Uterus (tissue), 4 donors: Measurements from ENCODE around the gene PANX1. TPM values are rescaled to one million over a fixed set of nuclear protein-coding genes. Genes with fewer than 3 reads are reported as not detected.

Experiments used
- DNase-seq, 2 donors: peaks; one replicate each; pipeline ENCODE4 v3.0.0-alpha.2; 2019 to 2020
- H3K27ac ChIP-seq, 2 donors: fragments of 200-600 bp; sonication (generic); 1 replicate in 1 of 2; 2 replicates in 1 of 2; pipeline ENCODE4 v1.5.1; 2016 to 2018
- H3K27me3 ChIP-seq, 2 donors: fragments of 200-600 bp; sonication (generic); one replicate each; pipeline ENCODE4 v1.5.1; 2018 to 2019; ENCODE audit warnings: control low read depth in 1 of 2
- H3K36me3 ChIP-seq, 2 donors: fragments of 200-600 bp; sonication (generic); one replicate each; pipeline ENCODE4 v1.5.1; 2019; ENCODE audit warnings: control low read depth in 1 of 2
- H3K4me1 ChIP-seq, 2 donors: fragments of 200-600 bp; sonication (generic); one replicate each; pipeline ENCODE4 v1.5.1; 2018 to 2019; ENCODE audit warnings: control low read depth in 1 of 2
- H3K4me3 ChIP-seq, 2 donors: fragments of 200-600 bp; sonication (generic); 1 replicate in 1 of 2; 2 replicates in 1 of 2; pipeline ENCODE4 v1.5.1; 2018 to 2019; ENCODE audit warnings: mild to moderate bottlenecking in 1 of 2
- H3K9me3 ChIP-seq, 2 donors: fragments of 200-600 bp; sonication (generic); one replicate each; pipeline ENCODE4 v1.5.1; 2019; ENCODE audit warnings: control low read depth in 1 of 2
- CTCF ChIP-seq, 4 experiments: fragments of 200-600 bp in 2 of 4; fragments of 450-650 bp in 2 of 4; sonication (generic) in 2 of 4; IDR thresholded peaks; one replicate each; pipeline ENCODE4 v1.5.1; 2016 to 2019; ENCODE audit warnings: antibody characterized with exemption in 4 of 4, mild to moderate bottlenecking in 2 of 4, moderate library complexity in 1 of 4
- POLR2A ChIP-seq, 2 donors: fragments of 450-650 bp; IDR thresholded peaks; one replicate each; pipeline ENCODE4 v1.6.1; 2016; ENCODE audit warnings: antibody characterized with exemption in 2 of 2, mild to moderate bottlenecking in 1 of 2, moderate library complexity in 1 of 2
- intact Hi-C: fragments of 100-400 bp; cut with DNase I; formaldehyde crosslinking; loops from one replicate; pipeline ENCODE4 v1.15.1; 2023; ENCODE audit warnings: low total_unique reads
- total RNA-seq, 4 donors: library from RNA; depleted of rRNA in 3 of 4; stranded (reverse); fragments of >200 nt in 3 of 4; gene quantifications; one replicate each; pipeline versions ENCODE4 v1.1.0 to v1.2.4, GENCODE V29; 2014 to 2023
- donor health status: DM: yes; HTN: yes; CAD: no.

PANX1 gene
- total RNA-seq, 4 donors from 2014 or later: 4.1 to 37.9 (median 15.1) TPM

- H3K27ac ChIP-seq: no peak overlapping the region
- intact Hi-C loops: no loop called here
- H3K4me1 ChIP-seq: peaks cover 0 to 6% of the 10 kb centered on the region in 2 donors
- H3K27me3 ChIP-seq: no peaks in the 10 kb centered on the region
- no peak for DNase-seq
- H3K36me3 ChIP-seq: no peaks in the 10 kb centered on the region
- TF ChIP-seq POLR2A (IDR thresholded peaks at IDR 0.05) (no peak), CTCF (IDR thresholded peaks at IDR 0.05) (no peak)
- no peaks in the 10 kb centered on the region for H3K9me3 ChIP-seq
- no peak overlapping the region for H3K4me3 ChIP-seq
Observed at GRCh38 chr11:94144216-94144615, 15.6 kb downstream of the PANX1 start.

GRCh38 chr11:94144664-94145063, 16.0 kb downstream of the PANX1 start:
- Histone ChIP-seq H3K27me3 (no peaks in the 10 kb centered on the region), H3K4me1 (peaks cover 0 to 6% of the 10 kb centered on the region in 2 donors), H3K27ac (no peak overlapping the region), H3K4me3 (no peak overlapping the region), H3K9me3 (no peaks in the 10 kb centered on the region), H3K36me3 (no peaks in the 10 kb centered on the region)
- TF ChIP-seq CTCF (IDR thresholded peaks at IDR 0.05) (no peak), POLR2A (IDR thresholded peaks at IDR 0.05) (no peak)
- DNase-seq: no peak
- intact Hi-C loops: no loop called here

GRCh38 chr11:94145431-94145830, 16.8 kb downstream of the PANX1 start:
- Histone ChIP-seq H3K27me3 (no peaks in the 10 kb centered on the region), H3K4me3 (no peak overlapping the region), H3K4me1 (peaks cover 0 to 6% of the 10 kb centered on the region in 2 donors), H3K27ac (no peak overlapping the region), H3K36me3 (no peaks in the 10 kb centered on the region), H3K9me3 (no peaks in the 10 kb centered on the region)
- TF ChIP-seq POLR2A (IDR thresholded peaks at IDR 0.05): no peak
- no peak for TF ChIP-seq CTCF (IDR thresholded peaks at IDR 0.05)
- intact Hi-C loops: no loop called here
- no peak for DNase-seq

- no peak overlapping the region for H3K27ac ChIP-seq
- no peaks in the 10 kb centered on the region for H3K9me3 ChIP-seq
- no peaks in the 10 kb centered on the region for H3K36me3 ChIP-seq
- peaks cover 0 to 6% of the 10 kb centered on the region in 2 donors for H3K4me1 ChIP-seq
- intact Hi-C loops: no loop called here
- no peak for DNase-seq
- TF ChIP-seq POLR2A (IDR thresholded peaks at IDR 0.05) (no peak), CTCF (IDR thresholded peaks at IDR 0.05) (no peak)
- H3K27me3 ChIP-seq: no peaks in the 10 kb centered on the region
- no peak overlapping the region for H3K4me3 ChIP-seq
Observed at GRCh38 chr11:94145916-94146315, 17.3 kb downstream of the PANX1 start.

GRCh38 chr11:94147433-94147845, 18.8 kb downstream of the PANX1 start:
- H3K4me1 ChIP-seq: peaks cover 0 to 6% of the 10 kb centered on the region in 2 donors
- H3K27me3 ChIP-seq: no peaks in the 10 kb centered on the region
- no peaks in the 10 kb centered on the region for H3K36me3 ChIP-seq
- no peak for DNase-seq
- H3K9me3 ChIP-seq: no peaks in the 10 kb centered on the region
- TF ChIP-seq POLR2A (IDR thresholded peaks at IDR 0.05) (no peak), CTCF (IDR thresholded peaks at IDR 0.05) (no peak)
- H3K27ac ChIP-seq: no peak overlapping the region
- H3K4me3 ChIP-seq: no peak overlapping the region
- intact Hi-C loops: no loop called here
